Pulmonary artery endothelial cell (primary cell): ENCODE results near the gene ABCA1. TPM values are rescaled to one million over a fixed set of nuclear protein-coding genes. Genes with fewer than 3 reads are reported as not detected.
"Not testable (repeated sequence)": the region's sequence is repeated elsewhere in the genome, so short reads cannot be mapped to it uniquely, and the experiment has no call there.

Experiments used
- DNase-seq: peaks from one replicate; pipeline ENCODE4 v3.0.0-alpha.2; 2011; ENCODE audit warnings: low read depth, low spot score
- total RNA-seq: library from RNA; depleted of rRNA; stranded (reverse); fragments of >200 nt; gene quantifications from 2 replicates; pipeline ENCODE4 v1.2.3, GENCODE V29; 2014

The ABCA1 gene
- total RNA-seq, 1 donor from 2014 or later: 7.2 TPM

DNA sequence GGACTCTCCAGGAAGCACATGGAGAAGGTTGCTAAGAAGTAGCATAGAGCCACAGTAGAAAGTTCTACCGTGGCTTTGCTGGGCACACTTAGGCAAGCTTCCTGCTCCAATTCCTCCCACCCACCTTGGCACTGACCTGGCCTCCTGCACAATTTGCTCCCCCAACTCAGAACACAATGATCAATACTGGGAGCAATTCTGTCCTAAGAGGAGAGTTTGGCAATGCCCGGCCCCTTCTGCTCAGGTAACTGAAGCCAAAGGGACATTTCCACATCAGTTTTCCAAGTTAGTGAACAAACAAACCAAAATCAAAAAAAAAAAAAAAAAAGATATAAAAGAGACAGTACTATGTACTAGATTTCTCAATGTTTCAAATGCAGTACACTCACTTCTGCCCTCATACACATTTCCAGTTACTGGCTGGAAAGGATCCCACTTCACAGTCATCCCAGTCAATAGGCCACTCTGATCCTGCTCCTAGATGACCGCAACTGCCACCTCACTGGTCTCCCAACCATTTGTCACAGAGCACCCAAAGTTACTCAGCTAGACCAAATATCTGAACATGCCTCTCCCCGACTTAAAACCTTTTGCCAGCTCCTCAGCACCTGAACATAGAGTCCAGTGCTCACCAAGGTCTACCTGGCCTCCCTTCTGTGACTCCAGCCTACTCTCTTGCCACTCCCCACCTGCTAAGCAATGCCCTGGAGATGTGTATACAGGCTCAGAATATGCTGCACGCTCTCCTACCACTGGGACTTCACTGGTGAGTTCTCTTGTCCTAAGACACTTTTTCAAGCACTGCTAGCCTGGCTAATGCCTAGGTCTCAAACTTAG lies 21.3 kb downstream of the ABCA1 start:
- DNase-seq: no peak

DNA sequence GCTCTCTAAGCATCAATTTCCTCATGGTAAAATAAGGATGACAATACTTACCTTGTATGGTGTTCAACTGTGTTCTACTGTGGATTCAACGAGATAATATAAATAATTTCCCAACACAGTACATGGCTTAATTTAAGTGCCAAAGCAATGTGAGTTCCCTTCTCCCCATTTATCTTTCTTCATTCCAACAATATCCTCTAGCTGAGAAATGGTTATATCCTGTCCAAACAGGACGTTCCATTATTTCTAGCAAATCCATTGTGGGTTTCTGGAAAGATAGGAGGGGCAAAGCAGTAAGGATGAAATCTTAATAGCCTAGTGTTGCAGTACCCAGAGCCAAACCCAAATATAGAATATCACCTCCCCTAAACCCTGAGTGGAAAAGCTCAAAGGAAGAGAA lies 22.0 kb downstream of the ABCA1 start:
- no peak for DNase-seq

DNA sequence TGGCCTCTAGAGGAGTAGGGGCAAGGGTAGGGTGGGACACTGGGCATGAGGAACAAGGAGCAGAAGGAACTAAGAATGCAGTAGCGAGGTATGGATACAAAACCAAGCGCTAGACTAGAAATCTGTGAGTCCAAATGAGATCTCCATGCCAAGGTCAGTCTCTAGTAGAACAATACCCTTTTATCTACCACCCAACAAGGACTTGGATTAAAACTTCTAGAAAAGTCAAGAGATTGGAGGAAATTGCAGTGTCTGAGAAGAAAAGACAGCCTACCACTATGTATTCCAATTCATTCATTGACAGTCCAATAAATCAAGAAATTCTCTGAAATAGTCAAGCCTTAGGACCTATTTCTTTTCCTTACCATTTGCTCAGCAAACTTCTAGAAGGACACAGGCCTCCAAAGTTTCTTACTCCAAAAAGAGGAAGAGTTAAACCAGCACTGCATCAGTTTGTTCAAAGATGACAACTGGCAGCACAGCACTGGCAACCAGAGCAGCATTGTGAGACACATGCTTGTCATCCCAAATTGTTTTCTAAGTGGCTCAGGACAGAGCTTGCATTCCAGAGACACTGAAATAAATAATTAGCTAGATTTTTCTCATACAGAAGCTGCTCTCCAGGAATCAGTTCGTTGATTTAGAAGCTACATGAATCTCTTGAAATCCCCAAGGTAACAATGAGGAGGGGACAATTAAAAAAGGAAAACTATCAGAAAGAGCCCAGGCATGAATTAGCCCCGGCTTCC lies 22.6 kb downstream of the ABCA1 start:
- no peak for DNase-seq

DNA sequence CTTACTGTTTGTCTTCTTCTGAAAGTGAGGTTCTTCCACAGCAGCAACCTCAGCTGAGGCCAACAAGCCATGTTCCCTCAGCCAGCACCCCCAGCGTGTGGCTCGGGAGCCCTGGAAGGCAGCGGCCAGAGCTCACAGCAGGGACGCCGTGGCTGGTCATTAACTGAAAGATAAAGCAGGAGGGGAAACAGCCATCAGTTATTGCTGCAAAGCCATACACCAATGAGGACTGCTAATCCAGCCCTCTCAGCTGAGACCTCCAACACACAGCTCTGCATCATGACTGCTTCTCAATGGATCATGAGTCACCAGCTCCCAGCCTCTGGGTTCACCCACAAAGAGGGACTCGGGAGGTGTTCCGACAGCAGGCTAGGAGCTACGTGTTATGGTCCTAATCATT lies 24.3 kb downstream of the ABCA1 start:
- DNase-seq: no peak

DNA sequence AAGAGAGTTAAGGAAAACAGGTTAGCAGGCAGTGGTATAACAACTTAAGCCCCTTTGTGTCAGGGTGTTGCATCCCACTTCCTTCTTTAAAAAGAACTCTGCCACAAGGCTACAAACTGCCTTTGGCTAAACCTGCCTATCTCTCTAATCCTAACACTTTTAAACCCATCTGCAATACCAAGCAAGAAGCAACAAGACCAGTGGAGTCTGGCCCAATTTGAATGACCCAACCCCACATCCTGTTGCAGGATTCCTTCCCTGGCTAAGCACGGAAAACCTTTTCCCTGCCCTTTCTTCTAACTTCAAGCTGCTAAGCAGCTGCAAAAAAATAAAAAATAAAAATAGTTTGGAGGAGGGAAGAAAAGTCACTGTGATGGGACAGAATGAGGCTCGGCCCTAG lies 27.1 kb downstream of the ABCA1 start:
- no peak for DNase-seq

DNA sequence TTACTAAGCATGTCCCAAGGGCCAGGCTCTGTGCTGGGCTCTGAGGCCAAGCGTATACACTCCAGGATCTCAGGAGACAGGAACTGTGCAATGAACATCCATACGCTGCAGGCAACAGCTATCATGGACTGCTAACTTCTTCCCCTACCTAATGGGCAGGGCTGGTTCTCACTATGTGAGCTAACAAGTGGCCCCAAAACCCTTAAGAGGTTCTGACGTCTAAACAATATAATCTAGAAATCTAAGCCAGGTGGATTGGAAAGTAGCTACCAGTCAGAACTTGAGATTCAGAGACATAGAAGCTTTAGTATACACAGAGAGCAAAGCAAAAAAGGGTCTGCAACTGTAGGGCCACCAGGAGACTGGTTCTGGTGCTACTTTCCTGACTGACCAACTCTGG lies 27.6 kb downstream of the ABCA1 start:
- no peak for DNase-seq

DNA sequence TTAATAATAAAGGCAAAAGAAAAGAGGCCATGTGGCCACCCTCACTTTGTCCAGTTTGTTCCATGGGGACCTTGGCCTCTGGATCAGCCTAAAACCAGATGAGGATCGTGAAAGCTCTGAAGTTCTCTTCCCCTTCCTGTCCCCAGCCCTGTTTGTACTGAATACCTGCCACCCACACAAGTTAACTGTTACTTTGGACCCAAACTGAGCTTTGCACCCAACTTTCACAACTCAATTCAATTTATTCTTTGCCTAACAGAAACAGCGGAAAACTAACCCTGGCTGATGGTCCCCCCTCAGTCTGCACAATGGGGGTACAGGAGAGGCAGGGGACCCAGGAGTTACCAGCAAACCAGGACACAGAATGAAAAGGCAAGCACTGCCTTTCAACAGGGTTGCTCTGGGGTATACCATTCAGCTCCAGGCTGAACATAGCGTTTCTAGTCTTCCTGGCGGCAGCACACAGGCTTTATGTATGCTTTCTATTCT lies 28.2 kb downstream of the ABCA1 start:
- DNase-seq: no peak

DNA sequence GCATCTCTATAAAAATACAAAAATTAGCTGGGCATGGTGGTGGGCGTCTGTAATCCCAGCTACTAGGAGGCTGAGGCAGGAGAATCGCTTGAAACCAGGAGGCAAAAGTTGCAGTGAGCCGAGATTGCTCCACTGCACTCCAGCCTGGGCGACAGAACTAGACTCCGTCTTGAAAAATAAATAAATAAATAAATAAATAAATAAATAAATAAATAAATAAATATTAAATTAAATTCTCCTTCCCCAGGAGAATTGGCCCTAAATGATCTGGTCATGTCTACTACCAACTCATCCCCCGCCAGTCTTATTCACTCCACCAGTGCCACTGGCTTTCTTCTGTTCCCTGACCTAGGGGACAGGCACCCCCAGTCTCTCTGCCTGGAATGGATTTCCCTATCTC lies 29.6 kb downstream of the ABCA1 start:
- DNase-seq: not testable (repeated sequence)

DNA sequence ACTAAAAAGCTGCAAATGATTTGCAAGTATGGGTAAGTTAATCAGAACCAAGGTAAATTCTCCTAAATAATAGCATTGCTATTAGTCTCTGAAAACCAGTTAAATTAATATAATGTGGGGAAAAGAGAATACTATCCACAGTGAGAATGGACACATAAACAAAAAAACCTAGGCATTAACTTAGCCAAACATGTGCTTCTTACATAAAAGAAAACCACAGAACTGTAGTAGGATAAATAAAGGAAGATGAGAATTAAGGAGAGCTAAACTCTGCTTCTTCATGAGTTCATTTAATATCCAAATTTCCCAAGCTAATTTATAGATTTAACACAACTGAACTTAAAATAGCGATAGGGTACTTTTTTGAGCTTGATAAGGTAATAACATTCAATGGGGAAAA lies 31.8 kb downstream of the ABCA1 start:
- DNase-seq: no peak

DNA sequence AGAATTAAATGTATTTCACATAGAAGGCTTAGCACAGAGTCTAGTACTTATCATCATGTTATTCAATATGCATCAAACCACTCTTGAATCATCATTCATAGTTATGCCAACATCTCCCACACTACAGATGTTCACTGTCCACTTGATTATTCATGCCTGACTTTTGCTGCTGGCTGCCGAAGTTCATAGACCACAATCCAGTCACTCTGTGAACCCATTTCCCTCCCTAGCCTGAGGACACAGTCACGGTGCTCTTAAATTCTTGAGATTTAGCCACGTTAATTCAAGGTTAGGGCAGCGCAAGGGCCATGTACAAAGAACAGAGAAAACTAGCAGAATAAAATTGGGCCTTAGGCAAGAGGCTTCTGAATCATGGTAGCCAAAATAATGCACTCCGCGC lies 32.4 kb downstream of the ABCA1 start:
- no peak for DNase-seq

DNA sequence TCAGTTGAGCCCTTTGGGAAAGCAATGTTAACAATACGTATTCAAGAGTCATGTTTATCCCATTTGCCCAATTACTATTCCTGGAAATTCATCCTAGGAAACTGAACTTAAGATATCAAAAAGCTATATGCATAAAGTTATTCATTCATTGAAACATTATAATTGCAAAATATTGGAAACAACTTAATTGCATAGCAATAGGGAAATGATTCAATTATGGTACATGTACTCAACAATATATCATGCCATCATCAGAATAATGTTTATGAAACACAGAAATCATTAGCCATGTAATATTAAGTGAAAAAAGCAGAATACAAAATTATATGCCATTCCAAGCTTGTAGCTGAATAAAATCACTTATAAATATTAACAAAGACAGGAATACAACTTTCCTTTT lies 35.3 kb downstream of the ABCA1 start:
- no peak for DNase-seq

DNA sequence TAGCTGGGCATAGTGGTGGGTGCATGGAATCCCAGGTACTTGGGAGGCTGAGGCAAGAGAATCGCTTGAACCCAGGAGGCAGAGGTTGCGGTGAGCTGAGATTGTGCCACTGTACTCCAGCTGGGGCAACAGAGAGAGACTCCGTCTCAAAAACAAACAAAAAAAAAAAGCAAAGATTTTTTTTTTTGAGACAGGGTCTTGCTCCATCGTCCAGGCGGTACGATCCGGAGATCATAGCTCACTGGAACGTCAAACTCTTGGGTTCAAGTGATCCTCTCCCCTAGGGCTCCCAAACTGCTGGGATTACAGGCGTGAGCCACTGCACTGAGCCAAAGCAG lies 37.6 kb downstream of the ABCA1 start:
- DNase-seq: no peak

DNA sequence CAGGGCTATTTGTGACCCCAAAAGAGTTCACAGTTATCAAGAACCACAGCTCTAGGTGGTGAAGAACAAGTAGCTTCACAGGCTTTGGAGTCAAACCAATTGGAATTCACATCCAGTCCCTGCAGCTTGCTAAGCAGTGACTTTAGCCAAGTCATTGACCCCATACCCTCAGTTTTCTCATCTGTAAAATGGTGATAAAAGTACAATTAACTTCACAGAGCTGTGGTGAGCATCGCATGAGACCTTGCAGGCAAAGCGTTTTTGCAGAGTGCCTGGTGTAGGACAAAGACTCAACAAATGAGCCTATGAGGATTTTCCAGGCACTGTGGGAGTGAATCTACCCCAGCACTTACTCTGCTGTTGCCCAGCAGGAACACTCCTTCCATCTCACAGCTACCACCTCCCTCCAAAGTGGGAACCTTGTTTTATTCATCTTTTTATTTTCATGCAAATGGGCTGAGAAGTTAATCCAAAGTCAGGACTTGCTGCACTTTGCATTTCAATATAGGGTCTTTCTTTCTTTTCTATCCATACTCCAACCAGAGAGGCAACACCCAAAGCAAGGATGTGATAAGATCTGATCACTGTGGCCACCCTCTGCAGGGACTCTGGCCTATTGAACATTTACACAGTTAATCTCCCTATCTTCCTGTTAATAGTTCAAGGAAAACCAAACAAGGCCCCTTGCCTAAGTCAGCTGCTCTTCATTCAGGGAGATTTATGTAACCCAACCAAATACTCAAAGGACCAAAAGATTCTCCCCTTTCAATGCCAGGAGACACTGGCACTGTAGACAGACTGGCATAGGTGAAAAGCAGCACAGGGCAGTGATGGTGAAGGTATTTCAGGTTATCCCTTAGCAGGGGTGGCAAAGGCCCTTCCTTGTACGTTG lies 41.9 kb downstream of the ABCA1 start:
- no peak for DNase-seq

DNA sequence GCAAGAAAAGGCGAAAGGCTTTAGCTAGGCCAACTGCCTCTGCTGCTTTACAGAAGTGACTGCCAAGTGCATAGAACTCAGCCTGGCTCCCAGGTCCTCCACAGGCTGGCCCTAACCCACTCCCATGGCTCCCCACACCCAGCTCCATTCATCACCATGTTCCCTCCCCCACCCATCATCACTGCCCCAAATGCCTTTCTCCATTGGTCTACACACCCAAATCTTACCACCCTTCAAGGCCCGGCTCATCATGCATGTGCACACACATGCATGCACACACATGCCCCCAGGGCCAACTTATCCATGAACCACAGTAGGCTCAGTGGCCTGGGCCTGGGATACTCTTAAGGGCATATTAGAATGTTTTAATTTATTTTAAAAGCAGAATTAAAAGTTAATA lies 44.8 kb downstream of the ABCA1 start:
- no peak for DNase-seq

DNA sequence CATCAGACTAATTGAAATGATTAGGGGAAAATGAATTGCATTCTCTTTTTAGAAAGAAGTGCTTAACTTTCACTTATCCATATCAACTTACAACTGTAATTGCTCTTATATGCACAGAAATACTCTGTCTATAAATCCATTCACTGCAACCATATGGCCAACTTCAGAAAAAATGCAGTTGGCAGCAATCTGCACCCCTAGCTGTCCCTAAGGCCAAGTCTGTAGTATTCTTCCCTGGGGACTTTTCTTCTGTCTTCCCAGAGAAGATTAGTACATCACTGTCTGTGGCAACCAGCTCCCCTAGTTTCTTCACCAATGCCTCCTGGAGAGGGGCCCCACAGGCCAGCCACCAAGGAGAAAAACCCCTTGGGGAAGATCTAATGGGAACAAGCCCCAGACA lies 45.4 kb downstream of the ABCA1 start:
- DNase-seq: no peak

DNA sequence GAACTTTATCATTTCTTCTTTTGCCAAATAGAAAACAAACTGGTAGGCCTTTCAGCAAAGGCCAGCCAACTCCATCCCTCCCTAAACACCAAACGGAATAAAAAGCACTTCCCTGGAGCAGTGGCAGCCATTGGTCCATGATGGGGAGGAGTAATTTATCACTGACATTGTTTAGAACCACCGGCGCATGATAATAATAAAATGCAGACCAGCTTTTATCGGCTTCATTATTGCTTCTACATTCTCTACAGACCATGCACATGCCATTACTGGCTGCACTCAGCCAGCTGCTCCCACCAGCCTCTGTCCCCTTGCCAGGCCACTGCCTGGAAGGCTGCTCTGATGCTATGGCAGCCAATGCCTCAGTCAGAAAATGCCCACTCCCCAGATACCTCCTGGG lies 45.9 kb downstream of the ABCA1 start:
- DNase-seq: no peak

DNA sequence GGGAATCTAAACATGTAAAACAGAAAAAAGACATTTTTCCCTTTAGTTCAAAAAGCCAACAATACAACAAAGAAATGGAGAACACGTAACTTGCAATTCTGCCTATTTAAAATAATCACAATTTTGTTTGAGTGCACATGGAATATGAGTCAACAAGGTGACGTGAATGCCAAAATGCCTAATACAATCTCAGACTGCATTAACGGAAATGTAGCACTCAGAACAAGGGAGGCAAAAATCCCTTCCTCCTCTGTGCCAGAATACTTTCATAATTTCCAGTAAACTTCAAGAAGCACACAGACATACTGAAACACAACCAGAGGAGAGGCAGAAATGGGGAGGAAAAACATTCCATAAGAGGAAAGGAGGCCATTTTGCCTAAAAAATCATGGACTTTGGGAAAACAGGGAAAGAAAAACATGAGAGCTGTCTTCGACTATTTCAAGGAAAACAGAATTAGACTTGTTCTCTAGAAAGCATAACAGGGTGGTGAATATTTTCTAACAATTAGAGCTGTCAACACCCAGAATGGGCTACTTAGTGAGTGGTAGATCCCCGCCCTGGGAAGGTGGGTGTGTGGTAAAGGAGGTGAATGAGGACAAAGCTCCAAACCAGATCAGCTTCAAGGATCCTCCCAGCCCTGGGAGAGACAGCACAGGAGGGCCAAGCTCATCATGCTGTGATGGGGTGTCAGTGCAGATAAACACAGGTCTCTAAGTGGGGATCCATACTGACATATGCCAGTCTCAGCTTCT lies 48.2 kb downstream of the ABCA1 start:
- DNase-seq: peak; percentile 68

DNA sequence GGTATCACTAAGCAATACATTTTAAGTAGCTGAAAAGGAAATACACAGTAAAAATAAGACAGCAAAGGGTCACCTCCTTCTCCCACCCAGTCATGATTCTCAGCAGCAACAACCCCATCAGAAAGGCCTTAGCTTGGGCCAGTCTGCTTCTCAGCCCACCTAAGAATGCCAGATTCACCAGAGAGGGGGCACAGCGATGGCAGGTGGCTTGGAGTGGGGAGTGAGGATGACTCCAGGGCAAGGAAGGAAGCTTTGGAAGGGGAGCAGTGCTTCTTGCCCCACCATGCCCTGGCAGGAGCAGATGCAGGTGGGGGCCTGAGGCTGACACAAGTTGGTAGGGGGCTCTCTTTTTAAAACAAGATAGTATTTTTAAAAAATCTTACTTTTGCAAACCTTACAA lies 51.4 kb downstream of the ABCA1 start:
- no peak for DNase-seq

DNA sequence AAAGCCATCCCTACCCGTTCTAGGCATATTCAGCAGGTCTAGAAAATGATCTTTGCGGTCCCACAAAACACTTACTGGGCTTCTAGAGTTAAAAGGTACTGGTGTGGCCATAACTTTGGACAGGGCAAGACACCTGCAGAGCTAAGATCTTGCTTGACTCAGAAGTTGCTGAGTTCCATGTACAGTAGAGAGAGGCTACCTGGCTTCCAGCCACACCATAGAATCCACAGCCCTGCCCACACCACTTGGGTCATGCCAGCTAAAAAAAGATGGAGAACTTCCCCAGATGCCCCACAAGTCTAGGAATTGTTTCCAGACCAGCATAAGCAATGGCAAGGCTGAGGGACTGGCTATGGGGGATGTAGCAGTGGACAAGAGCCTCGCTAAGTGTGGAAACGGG lies 52.1 kb downstream of the ABCA1 start:
- DNase-seq: no peak

DNA sequence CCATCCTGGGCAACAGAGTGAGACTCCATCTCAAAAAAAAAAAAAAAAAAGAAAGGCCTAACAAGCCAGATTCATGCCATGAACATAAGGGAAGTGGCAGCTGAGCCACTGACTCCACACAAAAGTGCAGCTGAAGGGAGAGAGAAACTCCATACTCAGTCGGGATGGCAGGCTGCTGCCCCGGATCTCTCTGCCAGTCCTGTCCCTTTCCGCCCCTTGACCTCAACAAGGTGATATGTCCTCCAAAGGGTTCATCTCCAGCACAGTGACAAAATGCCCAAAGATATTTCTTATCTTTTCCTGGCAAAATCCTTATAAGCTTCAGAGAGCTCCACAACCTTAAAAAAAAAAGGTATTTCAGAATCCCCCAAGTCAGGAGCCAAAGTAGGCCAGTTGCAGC lies 52.6 kb downstream of the ABCA1 start:
- DNase-seq: no peak

DNA sequence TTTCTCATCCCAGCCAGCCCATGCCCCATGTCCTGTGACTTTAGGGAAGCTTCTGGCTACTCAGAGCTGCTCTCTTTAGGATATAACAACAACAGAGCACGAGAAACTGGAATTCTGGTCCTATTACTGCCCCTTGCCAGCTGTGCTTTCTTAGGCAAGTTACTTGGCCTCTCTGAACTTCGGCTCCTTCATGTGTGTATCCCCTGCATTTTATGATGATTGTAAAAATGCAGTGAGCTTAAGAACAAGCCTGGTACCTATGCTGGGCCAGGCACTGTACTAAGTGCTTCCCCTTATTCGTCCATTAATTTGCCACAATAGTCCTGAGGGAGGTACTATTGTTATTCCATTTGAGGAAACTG lies 54.5 kb downstream of the ABCA1 start:
- no peak for DNase-seq
